Smooth muscle cell (in vitro differentiated cells): ENCODE results near the gene C17orf75. TPM values are rescaled to one million over a fixed set of nuclear protein-coding genes. Genes with fewer than 3 reads are reported as not detected.

ENCODE experiments used
- DNase-seq: peaks from one replicate; lab custom pipeline; 2025; ENCODE audit not compliant: unreplicated experiment; lab: John Stamatoyannopoulos, UW
- H2AFZ ChIP-seq: fragments of 200-600 bp; sonication (generic); 2 replicates; pipeline ENCODE4 v1.6.0; 2016; ENCODE audit warnings: antibody characterized with exemption, low read depth, mild to moderate bottlenecking
- H3F3A ChIP-seq: fragments of 200-600 bp; sonication (generic); 2 replicates; pipeline ENCODE4 v1.6.0; 2017; ENCODE audit warnings: antibody characterized with exemption, low read depth
- H3K27ac ChIP-seq: fragments of 200-600 bp; sonication (generic); 2 replicates; pipeline ENCODE4 v1.5.1; 2016; ENCODE audit warnings: low read depth, mild to moderate bottlenecking
- H3K27me3 ChIP-seq: fragments of 200-600 bp; sonication (generic); 2 replicates; pipeline ENCODE4 v1.6.1; 2016; ENCODE audit warnings: low read depth, mild to moderate bottlenecking
- H3K36me3 ChIP-seq: fragments of 200-600 bp; sonication (generic); 2 replicates; pipeline ENCODE4 v1.5.1; 2016; ENCODE audit warnings: low read depth
- H3K4me1 ChIP-seq: fragments of 200-600 bp; sonication (generic); 2 replicates; pipeline ENCODE4 v1.5.1; 2016; ENCODE audit warnings: low read depth
- H3K4me2 ChIP-seq: fragments of 200-600 bp; sonication (generic); 2 replicates; pipeline ENCODE4 v1.6.0; 2016; ENCODE audit warnings: mild to moderate bottlenecking
- H3K4me3 ChIP-seq: fragments of 200-600 bp; sonication (generic); 2 replicates; pipeline ENCODE4 v1.5.1; 2016; ENCODE audit warnings: mild to moderate bottlenecking
- H3K79me2 ChIP-seq: fragments of 200-600 bp; sonication (generic); 2 replicates; pipeline ENCODE4 v1.6.0; 2016; ENCODE audit warnings: low read depth, mild to moderate bottlenecking
- H3K9ac ChIP-seq: fragments of 200-600 bp; sonication (generic); 2 replicates; pipeline ENCODE4 v1.6.0; 2016; ENCODE audit warnings: low read depth
- H3K9me3 ChIP-seq: fragments of 200-600 bp; sonication (generic); replicated peaks from 2 replicates; pipeline ENCODE4 v1.5.1; 2016; ENCODE audit warnings: low read depth
- H4K20me1 ChIP-seq: fragments of 200-600 bp; sonication (generic); 2 replicates; pipeline ENCODE4 v1.6.0; 2016; ENCODE audit warnings: low read depth
- CTCF ChIP-seq: fragments of 200-600 bp; sonication (generic); IDR thresholded peaks from 2 replicates; pipeline ENCODE4 v1.5.1; 2017; ENCODE audit warnings: borderline replicate concordance, mild to moderate bottlenecking, antibody characterized with exemption; ENCODE audit not compliant: insufficient read depth, poor library complexity, severe bottlenecking
- WGBS: methylation state at CpG from one replicate; pipeline ENCODE4 v1.1.7; 2016; ENCODE audit warnings: low lambda C conversion rate; 5-methylcytosine and 5-hydroxymethylcytosine counted together
- polyA plus RNA-seq: library from polyadenylated mRNA; unstranded; fragments of >200 nt; fragmentation: Nextera tagmentation; extraction: Ambion mirVana; gene quantifications from 2 replicates; pipeline ENCODE4 v1.2.1, GENCODE V29; 2016
- total RNA-seq: library from RNA; depleted of rRNA; stranded (reverse); fragments of >200 nt; gene quantifications from 2 replicates; pipeline ENCODE4 v1.2.3, GENCODE V29; 2014

Gene C17orf75
- total and polyA plus RNA-seq, 2 experiments from 2014 or later = 10.2 to 15.2 TPM

- Histone ChIP-seq H3K27ac (no peak overlapping the region), H3K4me2 (no peak overlapping the region), H3K4me1 (peaks cover 20% of the 10 kb centered on the region), H3K4me3 (no peak overlapping the region), H3K36me3 (no peaks in the 10 kb centered on the region), H3K79me2 (no peaks in the 10 kb centered on the region), H3K9ac (no peak overlapping the region), H3K9me3 (no peaks in the 10 kb centered on the region), H2AFZ (no peak overlapping the region), H3F3A (no peaks in the 10 kb centered on the region), H4K20me1 (no peaks in the 10 kb centered on the region), H3K27me3 (peaks cover 75% of the 10 kb centered on the region)
- 26% methylated on average over 13 of the region's 13 CpGs for WGBS
- no peak for DNase-seq
- no peak for TF ChIP-seq CTCF
These were observed 43.0 kb downstream of the C17orf75 start for GRCh38 chr17:32298721-32299579.

DNA sequence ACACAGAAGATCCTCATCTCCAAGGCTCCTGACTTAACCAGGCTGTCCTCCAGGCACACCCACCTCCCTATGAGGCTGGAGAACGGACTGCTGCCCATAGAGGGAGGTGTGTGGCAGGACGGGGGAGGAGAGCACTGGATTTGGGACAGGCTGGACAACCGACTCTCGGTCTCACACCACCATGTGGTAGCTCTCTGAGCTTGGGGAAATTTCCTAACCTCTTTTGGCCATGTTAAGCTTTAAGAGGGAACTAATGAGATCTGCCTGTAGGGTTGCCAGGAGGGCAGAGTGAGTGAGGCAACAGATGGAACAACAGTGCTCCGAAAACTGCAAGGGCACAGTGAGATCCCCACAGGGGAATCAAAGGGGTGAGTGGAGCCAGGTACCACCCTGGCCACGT lies 43.7 kb downstream of the C17orf75 start:
- no peaks in the 10 kb centered on the region for H3F3A ChIP-seq
- no peak overlapping the region for H2AFZ ChIP-seq
- 76% methylated on average over 6 of the region's 6 CpGs for WGBS
- H3K9me3 ChIP-seq = no peaks in the 10 kb centered on the region
- H3K4me2 ChIP-seq = no peak overlapping the region
- H4K20me1 ChIP-seq = no peaks in the 10 kb centered on the region
- peaks cover 74% of the 10 kb centered on the region for H3K27me3 ChIP-seq
- no peaks in the 10 kb centered on the region for H3K79me2 ChIP-seq
- no peak overlapping the region for H3K27ac ChIP-seq
- no peak for DNase-seq
- H3K9ac ChIP-seq = no peak overlapping the region
- H3K36me3 ChIP-seq = no peaks in the 10 kb centered on the region
- no peak overlapping the region for H3K4me3 ChIP-seq
- peaks cover 13% of the 10 kb centered on the region for H3K4me1 ChIP-seq
- no peak for TF ChIP-seq CTCF

DNA sequence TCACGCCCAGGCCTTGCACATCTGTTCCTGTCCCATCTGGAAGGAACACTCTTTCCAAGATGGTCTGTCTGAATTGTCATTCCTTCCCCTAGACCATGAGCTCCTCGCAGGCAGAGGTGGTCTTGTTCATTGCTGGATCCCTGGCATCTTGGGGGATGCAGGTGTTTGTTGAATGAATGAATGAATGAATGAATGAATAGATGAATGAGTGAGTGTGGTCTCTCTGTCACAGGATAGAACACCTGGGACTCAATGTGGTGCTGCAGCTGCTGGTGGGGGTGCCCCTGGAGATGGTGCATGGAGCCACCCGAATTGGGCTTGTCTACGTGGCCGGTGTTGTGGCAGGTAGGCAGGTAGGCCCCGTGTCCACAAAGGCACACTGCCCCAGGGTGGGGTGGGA lies 44.1 kb downstream of the C17orf75 start:
- TF ChIP-seq CTCF = no peak
- 92% methylated on average over 6 of the region's 6 CpGs for WGBS

DNA sequence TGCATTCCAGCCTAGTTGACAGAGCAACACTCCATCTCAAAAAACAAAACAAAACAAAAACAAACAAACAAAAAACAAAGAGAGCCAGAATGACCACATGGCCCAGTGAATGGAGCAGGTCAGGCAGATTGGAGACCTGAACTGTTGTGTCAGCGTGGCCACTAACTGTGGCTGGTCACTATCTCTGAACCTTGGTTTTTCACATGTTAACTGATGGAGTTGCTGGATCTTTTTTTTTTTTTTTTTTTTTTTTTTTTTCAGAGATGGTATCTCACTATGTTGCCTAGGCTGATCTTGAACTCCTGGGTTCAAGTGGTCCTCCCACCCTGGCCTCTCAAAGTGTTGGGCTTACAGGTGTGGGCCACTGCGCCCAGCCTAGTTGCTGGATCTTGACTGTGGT lies 44.5 kb downstream of the C17orf75 start:
- Histone ChIP-seq H3K4me2 (no peak overlapping the region), H4K20me1 (no peaks in the 10 kb centered on the region), H3K36me3 (no peaks in the 10 kb centered on the region), H3K27ac (no peak overlapping the region), H3K4me3 (no peak overlapping the region), H3K9ac (no peak overlapping the region), H3K79me2 (no peaks in the 10 kb centered on the region), H2AFZ (no peak overlapping the region), H3K9me3 (no peaks in the 10 kb centered on the region), H3F3A (no peaks in the 10 kb centered on the region), H3K27me3 (peaks cover 72% of the 10 kb centered on the region), H3K4me1 (peaks cover 5% of the 10 kb centered on the region)
- DNase-seq = no peak
- no peak for TF ChIP-seq CTCF
- WGBS = 100% methylated on average over 2 of the region's 2 CpGs

More for the DNA sequence above, 44.1 kb downstream of the C17orf75 start:
- Histone ChIP-seq H3K9ac (no peak overlapping the region), H3K79me2 (no peaks in the 10 kb centered on the region), H3K36me3 (no peaks in the 10 kb centered on the region), H2AFZ (no peak overlapping the region), H3K9me3 (no peaks in the 10 kb centered on the region), H3K4me2 (no peak overlapping the region), H3K27ac (no peak overlapping the region), H3K4me3 (no peak overlapping the region), H4K20me1 (no peaks in the 10 kb centered on the region), H3K4me1 (peaks cover 9% of the 10 kb centered on the region), H3K27me3 (peaks cover 74% of the 10 kb centered on the region), H3F3A (no peaks in the 10 kb centered on the region)
- no peak for DNase-seq
